Airway epithelial cell (primary cell): Measurements from ENCODE around the gene LACRT. TPM values are rescaled to one million over a fixed set of nuclear protein-coding genes. Genes with fewer than 3 reads are reported as not detected.

ENCODE experiments used
- total RNA-seq: library from RNA; depleted of rRNA; stranded (reverse); fragments of >200 nt; gene quantifications from 2 replicates; pipeline ENCODE4 v1.2.3, GENCODE V29; 2015

Gene LACRT, protein sequence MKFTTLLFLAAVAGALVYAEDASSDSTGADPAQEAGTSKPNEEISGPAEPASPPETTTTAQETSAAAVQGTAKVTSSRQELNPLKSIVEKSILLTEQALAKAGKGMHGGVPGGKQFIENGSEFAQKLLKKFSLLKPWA
- not detected in 2 replicates for total RNA-seq

DNA sequence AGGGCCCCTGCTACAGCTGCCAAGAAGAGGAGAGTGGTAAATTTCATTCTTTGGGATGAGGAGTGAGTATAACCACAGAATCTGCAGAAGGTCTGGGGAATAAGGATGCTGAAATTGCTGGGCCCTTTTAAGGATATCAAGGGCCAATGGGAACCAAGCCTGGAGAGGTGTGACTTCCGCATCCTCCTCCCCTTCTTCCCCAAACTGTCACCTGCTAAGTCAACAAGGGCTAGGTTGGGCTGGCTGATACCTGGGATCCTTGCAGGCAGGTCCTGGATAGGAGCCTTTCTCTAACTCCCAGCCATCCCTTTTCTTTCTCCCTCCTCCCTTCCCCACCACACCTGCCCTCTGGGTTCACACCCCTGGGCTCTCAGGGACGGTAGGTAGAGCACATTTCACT, at the start of gene LACRT:
Gene LACRT (minus strand): TSS at position 101 of the 400 bp plus-strand sequence. CDS start 54 bp downstream, at position 47.

DNA sequence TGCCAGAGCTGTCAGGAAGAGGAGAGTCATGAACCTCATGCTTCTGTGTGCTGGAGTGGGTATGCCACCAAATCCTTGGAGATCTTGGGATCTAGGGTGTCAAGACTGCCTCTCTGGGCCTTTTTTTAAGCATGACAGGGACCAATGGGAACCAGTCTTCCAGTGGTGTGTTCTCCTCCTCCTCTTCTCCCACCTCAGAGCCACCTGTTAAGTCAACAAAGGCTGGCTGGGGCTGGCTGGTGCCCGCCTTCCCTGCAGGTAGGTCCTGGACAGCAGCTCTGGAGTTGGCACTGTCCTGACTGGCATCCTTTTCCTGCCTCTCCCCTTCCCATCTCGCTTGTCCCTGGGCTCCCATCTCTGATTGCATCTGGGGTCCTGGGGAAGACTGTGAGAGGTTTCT, 13.6 kb upstream of the LACRT start, which contains the start of gene DCD:
Gene DCD (minus strand): TSS at position 101 of the 400 bp plus-strand sequence. CDS start 62 bp downstream, at position 39.

DNA sequence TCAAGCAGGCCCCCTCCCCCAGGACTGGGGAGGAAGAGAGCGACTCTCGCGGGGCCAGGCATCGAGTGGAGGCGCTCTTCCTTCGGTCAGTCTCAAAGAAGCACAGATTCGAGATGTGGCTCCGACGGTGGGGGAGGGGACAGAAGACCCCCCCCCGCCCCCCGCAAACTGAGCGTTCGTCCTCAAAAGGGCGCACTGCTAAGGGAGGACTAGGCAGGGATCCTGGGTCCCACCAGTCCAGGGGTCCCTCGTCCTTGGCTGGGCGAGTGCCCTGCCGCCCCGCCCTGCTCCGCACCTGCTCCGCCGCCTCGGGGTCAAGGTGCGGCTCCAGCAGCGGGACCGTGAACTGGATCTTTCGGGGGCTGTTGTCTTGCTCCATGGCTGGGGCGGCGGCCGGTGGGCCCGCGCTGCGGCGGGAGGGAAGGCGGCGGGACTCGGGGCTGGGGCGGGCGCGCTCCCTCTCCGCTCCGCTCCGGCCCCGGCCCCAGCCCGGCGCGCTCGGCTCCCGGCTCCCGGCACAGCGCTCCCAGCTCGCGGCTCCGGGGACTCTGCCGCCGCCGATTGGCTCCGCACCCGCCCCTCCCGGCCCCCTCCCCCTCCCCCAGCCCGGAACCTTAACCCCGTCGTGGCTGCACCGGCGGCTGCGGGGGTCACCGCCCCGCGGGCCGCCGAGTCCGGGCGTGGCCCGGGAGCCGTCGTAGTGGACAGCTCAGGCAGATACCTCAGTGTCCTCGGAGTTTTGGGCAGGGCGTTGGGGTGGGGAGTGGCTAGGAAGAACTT, 46.4 kb downstream of the LACRT start, which contains the start of gene PPP1R1A:
Gene PPP1R1A (minus strand): TSS at position 550 of the 780 bp plus-strand sequence. CDS start 171 bp downstream, at position 379.

Other genes with a start within 250 kb of the LACRT start
- gene ITGA5, start 215.6 kb downstream of the LACRT start, total RNA-seq, result 73.7 and 91.3 TPM in 2 replicates
- gene GTSF1, start 161.3 kb downstream of the LACRT start, total RNA-seq, result not detected in 2 replicates
- gene NCKAP1L, start 137.1 kb downstream of the LACRT start, total RNA-seq, result 0.05 TPM in 1 of 2 replicates, not detected in the other
- not detected in 2 replicates for gene PDE1B, start 85.3 kb downstream of the LACRT start, total RNA-seq
- gene PPP1R1A, start 46.2 kb downstream of the LACRT start, total RNA-seq, result not detected in 2 replicates
- gene DCD, start 13.5 kb upstream of the LACRT start, total RNA-seq, result not detected in 2 replicates
- 4.7 TPM in 1 of 2 replicates, not detected in the other for gene MUCL1, start 219.6 kb upstream of the LACRT start, total RNA-seq